Activated CD8-positive, alpha-beta memory T cell treated with anti-CD3 and anti-CD28 coated beads, Interleukin-2, amount 50 U/mL, for 1 hour (primary cell): ENCODE results near the gene GSTA2.
"Not testable (repeated sequence)": the region's sequence is repeated elsewhere in the genome, so short reads cannot be mapped to it uniquely, and the experiment has no call there.

Experiments
- DNase-seq: peaks from one replicate; pipeline ENCODE4 v3.0.0-alpha.2; 2020; ENCODE audit errors: extremely low read depth

The GSTA2 gene

GRCh38 chr6:52760105-52760765 is 3.0 kb downstream of the GSTA2 start:
- DNase-seq, result no peak

DNA sequence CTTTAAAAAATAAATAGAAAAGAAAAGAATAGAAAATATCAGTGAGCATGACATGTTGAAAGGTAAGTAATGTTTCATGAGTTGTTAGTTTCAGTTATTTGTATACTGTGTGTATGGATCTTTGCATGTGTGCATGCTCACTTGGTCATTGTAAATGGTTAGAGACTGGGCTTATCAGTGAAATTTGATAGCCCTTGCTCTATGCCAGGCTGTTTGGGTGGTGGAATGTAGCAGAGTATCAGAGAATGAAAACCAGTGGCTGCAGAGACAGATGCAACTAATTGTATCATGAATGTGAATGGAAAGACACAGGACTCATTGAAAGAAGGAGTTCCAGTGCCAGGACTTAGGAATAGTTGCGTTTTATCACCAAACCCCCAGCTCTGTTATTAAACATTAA is 4.2 kb downstream of the GSTA2 start:
- DNase-seq, result no peak

DNA sequence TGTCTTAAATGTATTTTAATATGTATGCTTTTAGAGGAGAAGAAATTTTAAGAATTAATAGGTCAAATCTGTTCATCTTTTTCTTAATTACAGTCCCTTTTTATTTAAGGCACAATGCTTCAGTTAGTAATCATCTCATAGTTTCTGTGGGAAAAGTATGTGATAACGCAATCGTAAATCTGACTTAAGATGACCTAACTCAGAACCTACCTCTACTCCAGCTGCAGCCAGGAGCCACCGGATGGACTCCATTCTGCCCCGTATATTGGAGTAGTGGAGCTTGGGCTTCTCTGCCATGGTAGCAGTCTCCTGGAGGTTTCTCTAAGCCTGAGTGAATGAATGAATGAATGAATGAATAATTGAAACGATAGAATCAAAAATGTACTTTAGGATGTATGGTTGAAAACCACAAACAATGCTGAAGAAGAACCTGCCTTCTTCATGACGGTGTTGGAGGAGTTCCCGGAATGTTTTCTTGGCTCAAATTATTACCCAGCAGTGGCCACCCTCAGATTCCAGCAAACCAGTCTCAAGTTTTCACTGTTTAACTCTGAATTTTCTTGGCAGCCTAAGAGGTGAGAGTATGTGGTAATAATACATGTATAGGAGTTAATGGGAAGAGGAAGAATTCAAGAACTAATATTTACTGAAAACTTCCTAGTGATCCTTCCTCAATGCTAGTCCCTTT is 5.5 kb downstream of the GSTA2 start:
- not testable (repeated sequence) for DNase-seq

DNA sequence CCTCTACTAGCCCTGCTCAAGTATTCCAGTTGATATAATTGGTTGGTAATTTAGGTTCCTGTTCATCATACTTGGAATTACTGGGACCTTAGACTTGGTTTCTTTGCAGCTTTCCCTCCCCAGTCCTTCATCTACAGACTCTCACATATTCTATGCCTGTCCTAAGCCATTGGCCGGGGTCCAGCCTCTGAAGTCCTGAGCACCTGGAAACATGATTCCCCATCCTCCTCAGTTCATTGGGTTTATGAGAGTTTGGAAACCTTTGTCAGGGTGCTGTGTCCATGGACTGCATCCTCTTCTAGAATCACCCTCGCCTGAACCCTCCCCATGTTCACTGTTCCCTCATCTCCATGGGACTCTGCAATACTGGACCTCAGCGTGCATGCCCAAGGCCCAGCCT is 8.8 kb downstream of the GSTA2 start:
- DNase-seq, result no peak

DNA sequence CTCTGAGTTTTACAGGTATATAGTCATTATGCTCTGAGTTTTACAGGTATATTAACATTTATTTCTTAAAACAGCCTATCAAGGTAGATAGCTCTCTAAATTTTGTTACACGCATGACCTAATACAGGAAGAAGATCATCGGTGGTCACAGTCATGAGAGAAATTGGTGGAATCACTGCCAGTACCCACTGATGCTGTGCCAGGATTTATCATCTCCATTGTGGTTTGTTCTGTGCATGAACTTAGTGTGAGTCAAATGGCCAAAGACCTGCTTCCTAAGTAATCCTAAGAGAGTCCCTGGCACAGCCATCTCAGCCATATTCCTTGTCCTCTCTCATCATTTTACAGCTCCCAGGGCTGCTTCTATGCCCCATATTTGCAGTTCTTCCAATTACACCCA is 10.1 kb downstream of the GSTA2 start:
- DNase-seq, result not testable (repeated sequence)

DNA sequence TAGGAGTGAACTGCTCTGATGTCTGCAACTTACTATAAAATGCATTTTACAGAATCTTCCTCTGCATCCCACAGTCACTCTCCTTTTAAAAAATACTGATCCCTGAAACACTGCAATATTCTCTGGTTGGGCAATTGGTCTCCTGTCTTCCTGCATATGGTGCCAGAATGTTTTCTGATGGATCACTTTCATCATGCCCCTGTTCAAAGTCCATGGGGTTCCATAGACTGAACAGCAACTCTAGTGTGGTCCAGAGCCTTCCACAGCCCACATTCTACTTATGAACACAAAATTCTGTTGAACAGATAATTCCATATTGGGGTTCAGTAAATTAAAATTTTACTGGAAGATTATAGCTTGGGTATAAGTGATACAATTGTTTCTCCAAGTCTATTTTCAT is 11.0 kb downstream of the GSTA2 start:
- no peak for DNase-seq

DNA sequence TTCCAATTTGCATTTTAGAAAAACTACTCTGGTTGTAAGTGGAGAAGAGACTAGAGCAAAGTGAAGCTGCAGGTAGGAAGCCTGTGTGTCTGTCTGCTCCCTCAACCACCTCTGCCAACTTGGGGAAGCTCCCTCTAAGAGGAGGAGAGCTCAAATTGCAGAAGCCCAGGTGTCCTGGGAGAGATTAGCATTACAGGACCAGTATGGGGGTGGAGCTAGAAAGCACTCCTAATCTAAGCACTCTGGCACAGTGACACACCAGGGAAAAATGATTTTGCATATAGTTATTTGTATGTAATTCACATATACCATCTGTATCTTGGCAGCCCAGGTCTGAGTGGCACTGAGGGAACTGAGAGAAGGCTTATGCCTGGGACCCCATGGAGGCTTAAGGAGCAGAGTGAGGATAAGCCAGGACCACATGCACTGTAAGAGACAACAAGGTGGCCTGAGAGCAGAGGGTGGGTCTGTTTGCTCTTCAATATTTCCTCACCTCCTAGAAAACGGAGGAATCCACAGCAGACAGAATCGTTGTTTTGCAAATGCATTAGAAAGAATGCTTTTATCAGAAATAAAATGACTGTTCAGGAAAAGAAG is 13.6 kb downstream of the GSTA2 start:
- DNase-seq, result no peak

DNA sequence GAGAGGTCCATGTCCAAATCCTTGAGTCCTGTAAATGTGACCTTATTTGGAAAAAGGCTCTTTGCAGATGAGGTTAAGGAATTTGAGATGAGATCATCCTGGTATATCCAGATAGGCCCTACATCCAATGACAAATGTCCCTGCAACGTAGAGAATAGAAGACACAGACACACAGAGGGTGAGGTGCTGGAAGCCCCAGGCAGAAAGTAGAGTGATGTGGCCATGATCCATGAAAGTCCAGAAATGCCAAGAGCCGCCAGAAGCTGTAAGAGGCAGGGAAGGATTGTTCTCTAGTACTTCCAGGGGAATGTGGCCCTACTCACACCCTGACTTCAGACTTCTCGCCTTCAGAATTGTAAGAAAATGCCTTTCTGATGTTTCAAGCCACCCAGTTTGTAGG is 16.0 kb downstream of the GSTA2 start:
- not testable (repeated sequence) for DNase-seq

- DNase-seq, result no peak
Observed at GRCh38 chr6:52746213-52746612, 17.1 kb downstream of the GSTA2 start.

DNA sequence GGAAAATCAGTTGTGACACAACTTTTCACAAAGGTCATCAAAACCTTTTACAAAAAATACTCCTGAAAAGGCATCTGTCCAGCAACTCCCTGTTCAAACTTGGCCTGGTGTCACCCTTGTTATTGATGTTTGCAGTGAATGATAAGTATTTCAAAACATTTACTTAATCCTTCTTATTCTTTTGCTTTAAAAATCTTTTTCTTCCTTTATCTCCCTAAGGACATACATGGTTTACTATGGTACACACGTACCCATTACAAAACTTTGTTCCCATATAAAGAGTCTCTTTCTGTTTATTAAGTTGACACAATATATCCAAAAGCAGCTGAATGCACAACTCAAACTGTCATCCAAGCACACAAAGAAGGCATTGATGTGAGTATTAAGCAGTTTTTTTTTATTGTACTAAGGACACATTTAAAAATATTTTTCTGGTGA is 17.5 kb downstream of the GSTA2 start:
- DNase-seq, result no peak

DNA sequence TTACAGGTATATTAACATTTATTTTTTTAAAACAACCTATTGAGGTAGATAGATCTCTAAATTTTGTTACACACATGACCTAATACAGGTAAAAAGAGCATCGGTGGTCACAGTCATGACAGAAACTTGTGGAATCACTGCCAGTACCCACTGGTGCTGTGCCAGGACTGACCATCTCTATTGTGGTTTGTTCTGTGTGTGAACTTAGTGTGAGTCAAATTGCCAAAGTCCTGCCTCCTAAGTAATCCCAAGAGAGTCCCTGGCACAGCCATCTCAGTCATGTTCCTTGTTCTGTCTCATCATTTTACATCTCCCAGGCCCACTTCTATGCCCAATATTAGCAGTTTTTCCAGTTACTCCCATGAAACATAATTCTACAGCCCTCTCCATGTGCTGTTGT is 21.4 kb downstream of the GSTA2 start:
- DNase-seq, result no peak

GRCh38 chr6:52739627-52740026 is 23.6 kb downstream of the GSTA2 start:
- DNase-seq, result no peak

DNA sequence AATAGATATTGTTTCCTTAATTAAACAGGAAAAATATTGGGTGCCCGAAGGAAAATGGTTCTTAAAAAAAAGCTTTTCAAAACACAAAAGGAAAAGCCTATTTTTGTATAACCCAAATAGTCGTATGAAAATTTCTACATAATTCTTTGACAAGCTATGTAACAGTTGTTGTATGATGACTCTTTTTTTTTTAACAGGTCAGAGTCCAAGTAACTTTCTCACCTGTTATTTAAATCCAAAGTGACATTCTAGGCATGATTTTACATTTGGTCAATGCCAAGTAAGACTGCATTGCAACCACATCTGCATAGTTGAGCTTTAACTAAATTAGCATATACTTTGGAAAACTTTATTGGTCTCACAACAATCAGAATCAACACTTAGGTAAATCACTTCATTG is 24.1 kb downstream of the GSTA2 start:
- DNase-seq, result no peak

- DNase-seq, result no peak
Observed at GRCh38 chr6:52736145-52736544, 27.1 kb downstream of the GSTA2 start.

- no peak for DNase-seq
Observed at GRCh38 chr6:52735071-52735470, 28.2 kb downstream of the GSTA2 start.

DNA sequence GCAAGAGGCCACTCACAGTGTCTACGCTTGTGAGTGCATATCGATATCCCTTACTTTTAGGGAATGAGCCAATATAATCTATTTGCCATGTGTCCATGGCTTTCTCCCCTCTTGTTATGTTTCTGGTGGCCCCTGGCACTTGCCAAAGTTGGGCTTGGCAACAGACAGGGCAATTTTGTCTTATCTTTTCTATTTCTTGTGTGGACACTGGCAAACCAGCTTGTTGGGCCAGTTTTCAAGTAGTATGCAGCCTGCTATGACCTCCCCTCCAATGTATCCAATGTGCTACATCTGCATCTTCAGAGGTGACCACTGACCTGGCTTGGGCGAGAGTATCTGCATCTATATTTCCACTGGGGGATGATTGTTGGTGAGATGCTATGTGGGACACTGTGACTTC is 29.2 kb downstream of the GSTA2 start:
- DNase-seq, result no peak

DNA sequence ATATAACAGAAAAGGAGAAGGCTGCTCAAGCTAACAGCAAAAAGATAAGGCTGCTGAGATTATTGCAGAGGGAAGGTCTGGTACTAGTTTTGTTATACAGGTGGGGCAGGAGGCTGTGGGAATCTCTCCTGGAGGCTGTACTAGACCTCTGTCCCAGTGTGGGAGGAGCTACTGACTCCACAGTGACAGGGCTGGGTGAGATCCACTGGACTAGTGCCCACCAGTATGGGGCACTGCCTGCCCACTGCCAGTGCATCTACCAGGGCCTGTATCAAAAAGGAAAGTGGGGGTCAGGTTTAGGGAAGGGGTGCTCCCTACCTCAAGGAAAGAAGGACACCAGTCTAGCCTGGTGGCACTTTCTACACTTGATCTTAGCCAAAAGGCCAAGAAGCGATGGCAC is 30.1 kb downstream of the GSTA2 start:
- DNase-seq, result no peak

DNA sequence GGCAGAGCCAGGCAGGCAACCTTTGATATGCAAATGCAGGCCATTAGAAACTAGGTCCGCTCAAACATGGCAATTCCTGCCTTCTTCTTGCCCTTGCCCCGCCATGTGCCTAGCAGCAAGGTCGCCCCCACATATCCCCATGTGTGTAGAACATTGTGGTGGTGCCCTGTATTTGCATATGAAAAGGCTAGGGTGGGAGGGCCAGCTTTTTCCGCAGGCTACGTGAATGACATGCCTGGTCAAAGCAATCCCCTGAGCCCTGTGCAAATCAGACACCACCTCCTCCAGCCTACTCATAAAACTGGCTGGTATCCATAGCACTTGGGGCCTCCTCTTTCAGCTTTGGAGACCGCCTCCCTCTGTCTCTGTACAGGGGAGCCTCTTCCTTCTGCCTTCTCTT is 31.6 kb downstream of the GSTA2 start:
- no peak for DNase-seq

GRCh38 chr6:52729576-52729975 is 33.7 kb downstream of the GSTA2 start:
- no peak for DNase-seq

GRCh38 chr6:52728394-52728793 is 34.9 kb downstream of the GSTA2 start:
- no peak for DNase-seq

GRCh38 chr6:52727908-52728307 is 35.4 kb downstream of the GSTA2 start:
- no peak for DNase-seq

GRCh38 chr6:52726741-52727535 is 36.3 kb downstream of the GSTA2 start:
- DNase-seq, result no peak

- no peak for DNase-seq
Observed at GRCh38 chr6:52726193-52726542, 37.1 kb downstream of the GSTA2 start.
